ENCODE measurements around the gene BCL2L2. TPM values are rescaled to one million over a fixed set of nuclear protein-coding genes. Genes with fewer than 3 reads are reported as not detected.

BCL2L2 gene
- total and polyA plus RNA-seq, 10 of the 15 experiments (the other 5 are each of a cell fraction or from before 2014, with no cell fraction given): 1.4 to 14.7 (median 7.1) TPM

GRCh38 chr14:23301969-23302289 is 4.7 kb upstream of the BCL2L2 start (continued):
- no peak for TF ChIP-seq E4F1 (IDR thresholded peaks at IDR 0.05; ENCODE audit: borderline replicate concordance, partially characterized antibody)
- no peak for TF ChIP-seq CHD2 (IDR thresholded peaks at IDR 0.05; ENCODE audit: borderline replicate concordance, low read depth, low read length)
- TF ChIP-seq CEBPB (IDR thresholded peaks at IDR 0.05; ENCODE audit: borderline replicate concordance in 1 of 2, low read depth in 2 of 2, low read length in 2 of 2): no peak
- TF ChIP-seq RELB (IDR thresholded peaks at IDR 0.05; ENCODE audit: low read depth): no peak
- no peak for TF ChIP-seq IRF3 (IDR thresholded peaks at IDR 0.05)
- no peak for TF ChIP-seq KDM1A (IDR thresholded peaks at IDR 0.05; ENCODE audit: borderline replicate concordance)
- peak; percentile 44; the same call in 1 of the 2 replicates for TF ChIP-seq POLR2AphosphoS5 (IDR thresholded peaks at IDR 0.05; ENCODE audit: low read length)
- no peak for TF ChIP-seq ZSCAN29 (IDR thresholded peaks at IDR 0.05)
- no peak for TF ChIP-seq EGR1 (IDR thresholded peaks at IDR 0.05; ENCODE audit: borderline replicate concordance in 1 of 2, low read depth in 2 of 2, low read length in 2 of 2)
- TF ChIP-seq PRDM15 (CRISPR knock-in tag; IDR thresholded peaks at IDR 0.05): no peak
- TF ChIP-seq MEF2B (IDR thresholded peaks at IDR 0.05; ENCODE audit: partially characterized antibody, poor library complexity, severe bottlenecking): no peak
- no peak for TF ChIP-seq ZBTB4 (CRISPR knock-in tag; IDR thresholded peaks at IDR 0.05)
- no peak for TF ChIP-seq TCF7 (IDR thresholded peaks at IDR 0.05; ENCODE audit: borderline replicate concordance)

Data from GM12878 (cell line).